DND-41 (cell line): Measurements from ENCODE around the gene ATP5PO.

Source experiments
- EZH2 ChIP-seq: IDR thresholded peaks from 3 replicates; pipeline ENCODE4 v1.6.1; 2012; ENCODE audit warnings: borderline replicate concordance, low read depth, mild to moderate bottlenecking, moderate library complexity, low read length, inconsistent platforms; ENCODE audit not compliant: severe bottlenecking
- TF ChIP-seq, protein P1 (sequence below): IDR thresholded peaks from 2 replicates; pipeline ENCODE4 v1.5.1; 2012; ENCODE audit warnings: borderline replicate concordance, low read length, moderate library complexity, mild to moderate bottlenecking; ENCODE audit not compliant: poor library complexity, severe bottlenecking; ENCODE audit errors: extremely low read depth

DNA sequence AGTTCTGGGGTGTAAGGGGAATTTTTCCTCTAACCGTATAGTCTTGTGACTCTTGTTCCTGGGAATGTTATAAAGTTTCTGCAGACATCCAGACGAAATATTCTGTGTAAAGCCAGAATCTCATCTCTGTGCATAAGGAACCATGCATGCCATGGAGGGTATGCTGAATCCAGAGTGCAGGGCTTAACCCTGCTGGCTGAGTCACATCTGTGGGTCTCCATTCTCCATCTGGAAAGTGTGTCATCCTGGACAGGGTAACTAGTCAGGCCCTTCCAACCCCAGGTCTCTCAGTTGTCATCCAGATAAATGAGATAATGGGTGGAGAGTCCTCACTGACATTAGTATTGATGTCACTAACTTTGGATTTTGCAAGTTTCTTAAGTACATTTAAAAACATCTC is 48.8 kb downstream of the ATP5PO start:
- TF ChIP-seq, protein P1, sequence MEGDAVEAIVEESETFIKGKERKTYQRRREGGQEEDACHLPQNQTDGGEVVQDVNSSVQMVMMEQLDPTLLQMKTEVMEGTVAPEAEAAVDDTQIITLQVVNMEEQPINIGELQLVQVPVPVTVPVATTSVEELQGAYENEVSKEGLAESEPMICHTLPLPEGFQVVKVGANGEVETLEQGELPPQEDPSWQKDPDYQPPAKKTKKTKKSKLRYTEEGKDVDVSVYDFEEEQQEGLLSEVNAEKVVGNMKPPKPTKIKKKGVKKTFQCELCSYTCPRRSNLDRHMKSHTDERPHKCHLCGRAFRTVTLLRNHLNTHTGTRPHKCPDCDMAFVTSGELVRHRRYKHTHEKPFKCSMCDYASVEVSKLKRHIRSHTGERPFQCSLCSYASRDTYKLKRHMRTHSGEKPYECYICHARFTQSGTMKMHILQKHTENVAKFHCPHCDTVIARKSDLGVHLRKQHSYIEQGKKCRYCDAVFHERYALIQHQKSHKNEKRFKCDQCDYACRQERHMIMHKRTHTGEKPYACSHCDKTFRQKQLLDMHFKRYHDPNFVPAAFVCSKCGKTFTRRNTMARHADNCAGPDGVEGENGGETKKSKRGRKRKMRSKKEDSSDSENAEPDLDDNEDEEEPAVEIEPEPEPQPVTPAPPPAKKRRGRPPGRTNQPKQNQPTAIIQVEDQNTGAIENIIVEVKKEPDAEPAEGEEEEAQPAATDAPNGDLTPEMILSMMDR = no peak
- no peak for TF ChIP-seq EZH2
